Measurements from ENCODE around the gene SIGLEC15.
A peak's percentile ranks its signal among the peaks of the same experiment; 100 is the strongest.

SIGLEC15 gene

GRCh38 chr18:45879681-45880655 is 54.5 kb downstream of the SIGLEC15 start:
- Histone ChIP-seq H3K9me3 (ENCODE audit: control insufficient read depth, low read length) (peaks cover 6% of the 10 kb centered on the region), H3K36me3 (ENCODE audit: control insufficient read depth, insufficient read depth, low read length) (peaks cover 49% of the 10 kb centered on the region), H3K4me1 (ENCODE audit: control insufficient read depth, insufficient read depth, low read length, poor library complexity, severe bottlenecking) (no peaks in the 10 kb centered on the region), H3K27ac (ENCODE audit: low read depth, low read length, severe bottlenecking) (no peak overlapping the region), H3K4me3 (ENCODE audit: extremely low read depth, insufficient read depth, low read length, poor library complexity, severe bottlenecking) (no peak overlapping the region)
- 40 to 45% methylated on average over 12 to 13 of the region's 17 CpGs for WGBS, 2 experiments (ENCODE audit: insufficient coverage in 2 of 2)

GRCh38 chr18:45880876-45881558 is 55.5 kb downstream of the SIGLEC15 start:
- 94 to 100% methylated on average over 2 of the region's 3 CpGs for WGBS, 2 experiments (ENCODE audit: insufficient coverage in 2 of 2)
- H3K9me3 ChIP-seq (ENCODE audit: control insufficient read depth, low read length) = no peaks in the 10 kb centered on the region
- H3K4me3 ChIP-seq (ENCODE audit: extremely low read depth, insufficient read depth, low read length, poor library complexity, severe bottlenecking) = no peak overlapping the region
- H3K27ac ChIP-seq (ENCODE audit: low read depth, low read length, severe bottlenecking) = no peak overlapping the region
- no peaks in the 10 kb centered on the region for H3K4me1 ChIP-seq (ENCODE audit: control insufficient read depth, insufficient read depth, low read length, poor library complexity, severe bottlenecking)
- peaks cover 39% of the 10 kb centered on the region for H3K36me3 ChIP-seq (ENCODE audit: control insufficient read depth, insufficient read depth, low read length)

GRCh38 chr18:45887585-45887984 is 62.1 kb downstream of the SIGLEC15 start:
- Histone ChIP-seq H3K9me3 (ENCODE audit: control insufficient read depth, low read length) (no peaks in the 10 kb centered on the region), H3K4me1 (ENCODE audit: control insufficient read depth, insufficient read depth, low read length, poor library complexity, severe bottlenecking) (peaks cover 11% of the 10 kb centered on the region), H3K27ac (ENCODE audit: low read depth, low read length, severe bottlenecking) (no peak overlapping the region), H3K4me3 (ENCODE audit: extremely low read depth, insufficient read depth, low read length, poor library complexity, severe bottlenecking) (no peak overlapping the region), H3K36me3 (ENCODE audit: control insufficient read depth, insufficient read depth, low read length) (peaks cover 45% of the 10 kb centered on the region)
- WGBS, 2 experiments (ENCODE audit: insufficient coverage in 2 of 2) = 83 to 97% methylated on average over 4 to 5 of the region's 5 CpGs

DNA sequence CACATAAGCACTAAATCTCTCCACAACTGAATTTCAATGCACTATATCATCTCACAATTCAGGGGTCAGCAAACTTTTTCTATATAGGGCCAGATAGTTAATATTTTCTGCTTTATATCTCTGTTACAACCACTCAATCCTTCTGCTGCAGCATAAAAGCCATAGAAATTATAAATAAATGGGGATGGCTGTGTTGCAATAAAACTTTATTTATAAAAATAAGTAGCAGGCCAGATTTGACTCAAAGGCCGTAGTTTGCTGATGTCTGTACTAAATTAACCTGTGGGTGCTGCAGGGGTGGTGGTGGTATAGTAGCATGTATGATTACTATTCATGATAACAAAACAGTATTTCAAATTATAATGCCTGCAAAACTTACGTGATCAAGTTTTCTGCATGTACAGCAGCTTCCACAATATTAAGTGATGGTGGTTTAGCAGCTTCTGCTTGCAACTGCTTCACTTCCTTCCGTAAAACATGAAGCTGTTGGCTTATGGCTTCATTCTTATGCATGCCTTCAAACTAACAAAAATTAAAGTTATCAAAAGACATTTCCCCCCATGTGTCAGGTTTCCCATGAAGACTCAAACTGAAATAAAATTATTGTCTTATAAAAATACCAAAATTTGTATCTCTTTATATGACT is 64.1 kb downstream of the SIGLEC15 start:
- Histone ChIP-seq H3K4me3 (ENCODE audit: extremely low read depth, insufficient read depth, low read length, poor library complexity, severe bottlenecking) (no peak overlapping the region), H3K27ac (ENCODE audit: low read depth, low read length, severe bottlenecking) (no peak overlapping the region), H3K36me3 (ENCODE audit: control insufficient read depth, insufficient read depth, low read length) (peaks cover 34% of the 10 kb centered on the region), H3K4me1 (ENCODE audit: control insufficient read depth, insufficient read depth, low read length, poor library complexity, severe bottlenecking) (peaks cover 11% of the 10 kb centered on the region), H3K9me3 (ENCODE audit: control insufficient read depth, low read length) (no peaks in the 10 kb centered on the region)
- 89 to 92% methylated on average over 1 to 2 of the region's 3 CpGs for WGBS, 2 experiments (ENCODE audit: insufficient coverage in 2 of 2)

DNA sequence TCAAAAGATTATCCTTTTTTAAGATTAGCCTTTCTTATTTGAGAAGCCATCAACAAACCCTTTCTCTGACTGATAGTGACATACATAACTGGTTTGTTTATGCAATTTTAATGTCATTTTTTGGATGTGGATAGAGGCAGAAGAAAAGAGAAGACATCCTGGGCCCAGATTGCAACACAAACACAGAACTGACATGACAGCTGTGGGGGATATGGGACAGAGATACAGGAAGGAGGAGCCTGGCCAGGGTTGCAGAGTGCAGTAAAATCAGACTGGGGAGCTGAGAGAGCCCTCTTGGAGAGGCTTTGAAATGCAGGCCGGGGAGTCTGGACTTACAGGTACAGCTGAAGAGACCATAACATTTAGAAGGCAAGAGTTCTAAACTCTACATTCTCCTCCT is 65.1 kb downstream of the SIGLEC15 start:
- H3K9me3 ChIP-seq (ENCODE audit: control insufficient read depth, low read length) = no peaks in the 10 kb centered on the region
- no peak overlapping the region for H3K27ac ChIP-seq (ENCODE audit: low read depth, low read length, severe bottlenecking)
- WGBS, 2 experiments (ENCODE audit: insufficient coverage in 2 of 2) = no CpG with 5 or more reads among the region's 1 CpG
- H3K36me3 ChIP-seq (ENCODE audit: control insufficient read depth, insufficient read depth, low read length) = peaks cover 36% of the 10 kb centered on the region
- H3K4me1 ChIP-seq (ENCODE audit: control insufficient read depth, insufficient read depth, low read length, poor library complexity, severe bottlenecking) = peaks cover 11% of the 10 kb centered on the region
- no peak overlapping the region for H3K4me3 ChIP-seq (ENCODE audit: extremely low read depth, insufficient read depth, low read length, poor library complexity, severe bottlenecking)

DNA sequence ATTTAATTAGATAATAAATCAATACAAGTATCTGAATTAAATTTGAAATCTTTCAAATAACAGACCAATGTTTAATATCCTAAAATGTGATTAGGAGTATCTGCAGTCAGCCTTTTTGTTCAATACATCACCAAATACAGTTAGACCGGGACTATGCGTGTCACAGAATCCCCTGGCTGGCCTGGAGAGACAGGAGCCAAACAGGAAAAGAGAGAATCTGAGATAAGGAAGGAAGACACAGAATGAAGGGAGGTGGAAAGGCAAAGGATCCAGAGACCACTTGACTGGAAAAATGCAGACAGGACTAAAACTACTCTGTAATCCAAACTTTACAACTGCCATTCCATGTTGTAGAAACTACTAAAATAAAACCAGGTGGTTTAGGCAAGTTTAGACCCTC is 66.3 kb downstream of the SIGLEC15 start:
- Histone ChIP-seq H3K4me3 (ENCODE audit: extremely low read depth, insufficient read depth, low read length, poor library complexity, severe bottlenecking) (no peak overlapping the region), H3K4me1 (ENCODE audit: control insufficient read depth, insufficient read depth, low read length, poor library complexity, severe bottlenecking) (peaks cover 11% of the 10 kb centered on the region), H3K27ac (ENCODE audit: low read depth, low read length, severe bottlenecking) (peak overlapping the region; percentile 8), H3K36me3 (ENCODE audit: control insufficient read depth, insufficient read depth, low read length) (peaks cover 39% of the 10 kb centered on the region), H3K9me3 (ENCODE audit: control insufficient read depth, low read length) (no peaks in the 10 kb centered on the region)
- no CpG with 5 or more reads among the region's 2 CpGs for WGBS, 2 experiments (ENCODE audit: insufficient coverage in 2 of 2)

Measured in mesodermal cell (in vitro differentiated cells).